Adrenal gland (tissue), 5 donors: ENCODE measurements around the gene CPSF4.

Source experiments
- CTCF ChIP-seq, 6 experiments: fragments of 450-650 bp in 4 of 6; fragments of 200-600 bp in 2 of 6; sonication (generic) in 1 of 6; IDR thresholded peaks; 1 replicate in 5 of 6; 2 replicates in 1 of 6; pipeline versions ENCODE4 v1.5.1 to v1.8.0; 2016 to 2021; ENCODE audit warnings: antibody characterized with exemption in 6 of 6, mild to moderate bottlenecking in 2 of 6, moderate library complexity in 1 of 6
- POLR2A ChIP-seq, 2 donors: fragments of 450-650 bp; IDR thresholded peaks; one replicate each; pipeline ENCODE4 v1.6.1; 2017; ENCODE audit warnings: antibody characterized with exemption in 2 of 2, mild to moderate bottlenecking in 2 of 2, moderate library complexity in 1 of 2
- donor health status: DM: no; HTN: no; CAD: no.

GRCh38 chr7:99460651-99461050, 21.9 kb downstream of the CPSF4 start:
- TF ChIP-seq POLR2A (IDR thresholded peaks at IDR 0.05) (no peak), CTCF (IDR thresholded peaks at IDR 0.05) (no peak)
